NCI-H2081 (cell line): ENCODE data around the gene GAB4.
A peak's percentile ranks its signal among the peaks of the same experiment; 100 is the strongest.
"Not testable (repeated sequence)": the region's sequence is repeated elsewhere in the genome, so short reads cannot be mapped to it uniquely, and the experiment has no call there.

Source experiments
- DNase-seq, 2 experiments: peaks; one replicate each; lab custom pipeline; 2025; lab: John Stamatoyannopoulos, UW

Gene GAB4

DNA sequence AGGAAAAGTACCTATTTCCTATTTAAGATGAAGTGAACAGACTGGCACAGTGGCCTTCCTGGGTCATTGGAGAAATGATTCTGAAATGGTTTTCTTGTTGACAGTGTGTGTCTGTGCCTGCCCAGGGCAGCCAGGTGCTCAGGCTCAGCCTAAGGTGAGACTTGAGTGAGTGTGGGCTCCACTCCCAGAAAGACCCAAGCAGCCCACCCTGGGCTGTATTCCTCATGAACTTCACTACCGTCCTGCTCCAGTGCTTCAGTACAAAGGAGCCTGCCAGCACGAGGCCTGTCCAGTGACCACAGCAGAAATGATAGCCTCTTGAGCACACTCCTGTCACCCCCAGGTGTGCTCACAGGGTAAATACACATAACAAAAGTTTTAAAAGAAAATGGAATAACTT, 49.5 kb downstream of the GAB4 start:
- no peak for DNase-seq

GRCh38 chr22:16957781-16958180, 50.2 kb downstream of the GAB4 start:
- DNase-seq, result no peak

DNA sequence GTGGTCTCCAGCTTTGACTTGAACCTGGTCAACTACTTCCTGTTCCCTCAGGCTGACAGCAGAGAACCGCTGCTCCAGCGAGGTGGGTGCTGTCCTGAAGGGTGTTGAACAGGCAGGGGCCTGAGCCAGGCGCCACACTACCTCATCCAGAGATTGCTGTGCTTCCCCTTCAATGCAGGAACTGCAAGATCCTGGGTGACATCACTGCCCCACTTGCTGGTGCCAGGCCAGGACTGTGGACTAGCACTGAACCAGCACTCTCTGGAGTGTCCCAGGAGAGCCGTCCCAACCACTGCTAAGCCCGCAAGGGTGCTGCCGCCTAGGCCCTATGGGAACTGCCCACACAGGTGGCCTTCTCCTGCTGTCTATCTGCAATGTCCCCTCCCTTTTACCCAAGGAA, 51.7 kb downstream of the GAB4 start:
- no peak for DNase-seq

GRCh38 chr22:16955678-16956210, 52.3 kb downstream of the GAB4 start:
- DNase-seq, result no peak

DNA sequence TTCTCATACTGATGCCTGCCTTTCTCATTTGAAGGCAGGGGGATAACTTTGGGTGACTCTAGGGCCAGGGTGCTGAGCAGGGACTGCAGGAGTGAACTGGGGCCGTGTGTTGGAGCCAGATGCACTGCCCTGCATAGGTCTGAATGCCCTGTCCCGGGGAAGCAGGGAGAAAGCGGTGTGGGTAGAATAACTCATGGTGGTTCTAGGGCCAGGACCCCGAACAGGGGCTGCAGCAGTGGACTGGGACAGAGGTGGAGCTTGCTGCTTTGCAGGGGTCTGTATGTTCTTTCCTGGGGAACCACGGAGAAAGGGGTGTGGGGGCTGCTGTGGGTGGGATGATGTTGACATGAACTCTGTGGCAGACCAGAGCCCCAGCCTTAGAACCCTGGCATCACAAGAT, 52.9 kb downstream of the GAB4 start:
- DNase-seq, result no peak

GRCh38 chr22:16954060-16954403, 54.0 kb downstream of the GAB4 start:
- no peak for DNase-seq

- no peak for DNase-seq
Measured at GRCh38 chr22:16953206-16954059, 54.6 kb downstream of the GAB4 start.

- no peak for DNase-seq
Measured at GRCh38 chr22:16949561-16949960, 58.5 kb downstream of the GAB4 start.

- DNase-seq, result no peak
Measured at GRCh38 chr22:16937811-16938210, 70.2 kb downstream of the GAB4 start.

DNA sequence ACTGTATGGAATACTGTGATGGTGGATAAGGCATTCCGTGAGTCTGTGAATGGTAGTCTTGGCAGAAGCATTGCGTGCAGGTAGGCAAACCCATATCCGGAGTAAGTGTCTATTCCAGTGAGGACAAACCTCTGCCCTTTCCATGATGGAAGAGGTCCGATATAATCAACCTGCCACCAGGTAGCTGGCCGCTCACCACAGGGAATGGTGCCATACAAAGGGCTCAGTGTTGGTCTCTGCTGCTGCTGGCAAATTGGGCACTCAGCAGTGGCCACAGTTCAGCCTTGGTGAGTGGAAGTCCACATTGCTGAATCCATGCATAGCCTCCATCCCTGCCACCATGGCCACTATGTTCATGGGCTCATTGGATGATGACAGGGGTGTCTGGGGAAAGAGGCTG, 70.8 kb downstream of the GAB4 start:
- not testable (repeated sequence) for DNase-seq

DNA sequence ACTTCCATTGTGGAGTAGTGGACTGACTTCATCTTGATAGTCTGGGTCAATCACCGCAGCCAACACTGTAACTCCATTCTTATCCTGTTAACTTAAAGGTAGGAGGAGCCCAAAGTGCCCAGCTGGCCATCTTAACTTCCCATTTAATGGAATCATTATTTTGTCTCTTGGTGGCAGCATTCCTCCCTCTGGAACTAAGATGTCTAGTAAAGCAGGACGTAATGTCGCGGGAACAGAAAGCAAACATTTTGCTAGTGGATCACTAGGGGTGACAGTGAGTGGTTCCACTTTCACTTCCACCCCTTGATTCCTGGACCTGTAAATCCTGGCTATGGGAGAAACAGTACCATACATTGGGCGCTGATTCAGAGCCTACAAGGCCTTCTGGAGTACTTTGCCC, 71.4 kb downstream of the GAB4 start:
- DNase-seq, result no peak

GRCh38 chr22:16935209-16935608, 72.8 kb downstream of the GAB4 start:
- DNase-seq, result no peak

GRCh38 chr22:16933291-16934282, 74.4 kb downstream of the GAB4 start:
- DNase-seq, result no peak

GRCh38 chr22:16932577-16932976, 75.4 kb downstream of the GAB4 start:
- DNase-seq, result no peak

- no peak for DNase-seq
Measured at GRCh38 chr22:16925407-16925966, 82.5 kb downstream of the GAB4 start.

DNA sequence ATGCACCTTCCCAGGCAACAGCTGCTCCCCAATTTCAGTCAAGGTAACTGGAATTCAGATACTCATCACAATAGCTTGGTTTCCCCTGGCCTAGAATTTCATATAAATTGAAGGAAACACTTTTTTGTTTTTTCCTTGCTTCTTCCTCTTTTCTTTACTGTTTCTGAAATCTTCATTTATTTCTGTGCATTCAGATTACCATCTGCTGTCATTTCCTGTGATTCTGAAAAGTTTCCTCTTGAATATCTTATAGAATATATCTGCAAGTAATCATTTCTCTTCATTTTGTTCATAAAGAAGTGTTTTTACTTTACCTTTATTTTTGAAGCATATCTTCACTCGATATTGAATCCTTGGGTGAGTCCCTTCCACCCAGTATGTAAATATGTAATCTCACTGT, 85.3 kb downstream of the GAB4 start:
- DNase-seq, result no peak

- DNase-seq, result no peak
Measured at GRCh38 chr22:16922076-16922475, 85.9 kb downstream of the GAB4 start.

DNA sequence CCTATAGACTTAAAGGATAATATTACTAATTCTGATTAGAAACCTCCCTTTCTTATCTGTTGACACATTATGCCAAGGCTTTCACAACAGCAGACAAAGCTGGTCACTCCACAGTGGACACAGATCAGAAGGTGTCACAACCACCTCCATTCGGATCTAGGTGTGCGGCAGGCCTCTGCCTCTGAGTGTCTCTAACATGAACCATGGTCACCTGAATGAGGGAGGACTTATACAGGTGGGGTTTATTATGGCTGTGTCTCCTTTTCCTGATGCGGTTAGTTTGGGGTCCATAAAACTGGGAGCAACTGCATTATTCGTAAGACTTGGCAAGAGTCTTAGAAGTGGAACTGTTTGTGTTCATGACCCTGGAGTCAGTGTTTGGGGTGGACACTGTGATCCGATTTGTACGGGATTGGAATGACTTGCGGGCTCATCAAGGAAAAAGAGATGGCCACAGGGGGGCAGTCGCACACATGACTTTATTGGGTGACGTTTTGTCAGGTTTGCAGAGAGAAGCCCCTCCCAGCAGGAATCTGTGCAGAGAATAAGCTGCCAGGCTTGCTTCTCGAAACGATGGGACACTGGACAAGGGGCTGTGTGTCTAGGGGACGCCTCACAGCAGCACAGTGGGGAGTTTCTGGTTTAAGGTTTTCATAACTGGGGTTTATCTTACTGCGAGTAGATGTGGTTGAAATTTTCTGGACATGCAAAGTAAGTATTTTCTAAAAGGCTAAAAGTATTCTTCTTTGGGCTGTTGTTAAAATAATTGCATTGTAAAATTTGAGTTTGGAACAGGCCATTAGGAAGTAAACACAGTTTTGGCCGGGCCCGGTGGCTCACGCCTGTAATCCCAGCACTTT, 90.6 kb downstream of the GAB4 start:
- DNase-seq, result peak; percentile 38 to 53

DNA sequence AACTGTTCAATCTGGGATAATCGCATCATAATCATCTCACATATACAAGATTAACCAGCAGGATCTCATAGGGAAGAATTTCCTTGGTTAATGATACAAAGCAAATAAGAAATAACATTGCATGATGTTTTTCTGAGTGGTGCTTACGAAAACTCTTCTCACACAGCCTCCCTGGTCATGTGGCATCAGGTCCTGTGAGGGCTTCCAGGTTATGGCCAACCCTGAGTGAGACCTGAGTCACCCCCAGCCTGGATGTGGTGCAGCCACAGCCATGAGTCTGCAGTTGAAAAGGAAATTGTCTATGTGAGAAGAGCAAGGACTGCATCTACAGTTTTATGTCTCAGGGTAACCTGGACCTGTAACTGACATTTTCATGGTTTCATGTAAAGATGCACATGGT, 92.3 kb downstream of the GAB4 start:
- no peak for DNase-seq

- not testable (repeated sequence) for DNase-seq
Measured at GRCh38 chr22:16914911-16915310, 93.1 kb downstream of the GAB4 start.

- no peak for DNase-seq
Measured at GRCh38 chr22:16914006-16914405, 94.0 kb downstream of the GAB4 start.
